ENCODE data around the gene BZW2. TPM values are rescaled to one million over a fixed set of nuclear protein-coding genes. Genes with fewer than 3 reads are reported as not detected.
"Not testable (repeated sequence)": the region's sequence is repeated elsewhere in the genome, so short reads cannot be mapped to it uniquely, and the experiment has no call there.

Gene BZW2
- polyA plus RNA-seq, 4 donors: 52.5 to 86.0 (median 73.3) TPM

DNA sequence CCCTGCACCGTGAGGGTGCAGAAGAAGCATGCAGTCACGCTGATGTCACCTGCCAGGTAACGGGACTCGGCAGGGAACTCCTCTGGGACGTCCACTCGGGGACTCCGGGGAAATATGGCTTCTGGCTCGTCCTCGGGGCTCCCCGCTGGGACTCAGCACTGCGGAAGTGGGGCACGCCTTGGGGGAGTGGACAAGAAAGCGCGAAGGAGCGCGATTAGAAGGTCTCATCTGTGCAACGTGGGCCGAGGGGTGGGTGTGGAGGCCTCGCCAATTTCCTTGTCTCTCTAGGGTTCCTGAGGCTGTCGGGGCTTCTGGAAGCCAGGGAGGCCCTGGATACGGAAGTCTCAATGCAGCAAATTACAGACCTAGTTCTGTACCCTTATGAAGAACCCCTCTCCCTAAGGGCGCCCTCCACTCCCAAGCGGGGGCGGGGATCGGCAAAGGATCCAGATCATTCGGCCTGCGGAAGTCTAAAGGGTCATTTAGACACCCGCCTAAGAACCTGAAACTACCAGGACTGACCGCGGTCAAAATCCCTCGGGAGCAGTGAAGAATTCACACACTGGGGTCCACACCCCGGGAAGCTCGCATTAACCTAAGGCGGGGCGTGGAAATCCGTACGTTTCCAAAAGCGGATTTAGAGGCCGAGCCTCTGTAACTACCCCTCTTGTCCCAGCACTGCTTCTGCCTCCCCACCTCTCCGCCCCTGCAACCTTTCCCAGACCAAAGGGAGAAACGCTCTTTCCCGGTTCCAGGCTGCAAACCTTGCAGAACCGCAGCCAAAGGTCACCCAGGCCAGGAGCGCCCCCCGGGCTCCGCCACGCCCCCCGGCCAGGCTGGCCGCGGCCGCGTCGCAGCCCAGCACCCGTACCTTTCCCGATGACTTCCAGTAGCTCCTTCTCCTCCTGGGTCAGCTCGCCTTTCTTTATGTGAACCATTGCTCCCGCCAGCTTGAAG, 1.1 kb upstream of the BZW2 start:
- no peak for DNase-seq (ENCODE audit: low read depth in 4 of 4, low spot score in 3 of 4)

DNA sequence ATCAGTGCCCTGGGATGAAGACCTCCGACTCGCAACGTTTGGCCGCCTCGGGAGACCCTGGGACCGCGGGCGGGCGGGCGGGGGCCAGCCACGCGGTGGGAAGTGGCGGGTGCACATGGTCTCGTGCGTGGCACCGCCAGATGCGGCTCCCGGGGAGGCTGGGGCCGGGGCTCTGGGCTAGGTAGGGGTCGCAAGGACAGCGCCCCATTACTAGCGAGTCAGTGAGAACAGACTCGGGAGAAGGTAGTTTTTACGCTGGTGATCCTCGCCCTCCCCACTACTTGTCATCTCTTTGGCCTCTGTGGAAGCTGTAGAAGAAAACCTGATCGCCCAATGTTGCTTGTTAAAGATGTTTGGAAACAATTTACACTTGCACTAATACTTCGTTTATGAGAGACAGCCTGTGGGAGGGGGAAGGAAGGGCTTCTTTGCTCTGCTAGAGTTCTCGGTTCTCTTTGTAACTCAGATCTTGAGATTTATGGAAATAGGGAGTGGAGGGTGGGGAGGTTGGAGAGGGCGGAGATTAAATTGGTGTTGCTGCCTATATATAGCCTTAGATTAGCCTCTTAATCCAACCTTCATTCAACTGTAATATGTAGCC, 591 bp downstream of the BZW2 start:
- DNase-seq (ENCODE audit: low read depth in 4 of 4, low spot score in 3 of 4): no peak

DNA sequence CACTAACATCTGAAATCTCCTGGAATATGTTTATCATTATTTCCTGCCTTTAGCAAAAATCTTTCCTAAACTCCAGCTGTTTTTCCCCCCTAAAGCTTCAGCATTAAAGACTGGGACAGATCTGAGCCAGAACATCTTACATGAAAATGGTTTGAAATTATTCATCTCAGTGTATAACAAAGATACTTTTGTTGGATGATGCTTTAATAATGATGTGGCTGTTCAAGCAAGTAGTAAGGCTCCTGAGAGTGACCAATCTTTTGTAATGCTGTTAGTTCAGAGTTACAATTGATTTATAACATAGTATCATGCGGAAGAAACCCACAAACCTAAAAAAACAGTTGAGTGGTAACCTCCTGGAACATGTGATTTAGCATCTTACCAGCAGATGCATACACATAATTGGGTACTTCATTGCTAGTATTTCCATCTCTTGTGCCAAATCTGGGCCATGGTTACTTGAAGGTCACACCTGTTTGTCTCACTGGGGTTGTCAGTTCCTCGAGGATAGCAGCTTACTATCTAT, 1.5 kb downstream of the BZW2 start:
- no peak for DNase-seq (ENCODE audit: low read depth in 4 of 4, low spot score in 3 of 4)

DNA sequence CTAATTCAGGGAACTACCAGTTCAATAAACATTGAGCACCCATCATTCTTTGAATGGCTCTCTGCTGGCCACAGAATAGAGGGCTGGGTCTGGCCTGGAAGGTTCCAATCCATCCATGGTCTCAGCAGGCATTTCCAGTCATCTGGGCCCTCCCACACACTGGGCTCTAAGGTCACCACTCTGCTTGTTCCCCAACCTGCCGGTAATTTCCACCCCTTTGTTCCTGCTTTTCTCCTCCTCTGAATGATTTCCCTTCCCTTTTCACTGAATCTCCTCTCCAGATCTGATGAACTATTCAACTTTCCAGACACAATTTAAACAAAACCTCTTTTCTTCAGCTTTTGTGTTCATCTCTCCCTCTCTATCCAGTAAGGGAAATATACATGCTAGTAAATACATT, 2.6 kb downstream of the BZW2 start:
- DNase-seq (ENCODE audit: low read depth in 4 of 4, low spot score in 3 of 4): no peak

DNA sequence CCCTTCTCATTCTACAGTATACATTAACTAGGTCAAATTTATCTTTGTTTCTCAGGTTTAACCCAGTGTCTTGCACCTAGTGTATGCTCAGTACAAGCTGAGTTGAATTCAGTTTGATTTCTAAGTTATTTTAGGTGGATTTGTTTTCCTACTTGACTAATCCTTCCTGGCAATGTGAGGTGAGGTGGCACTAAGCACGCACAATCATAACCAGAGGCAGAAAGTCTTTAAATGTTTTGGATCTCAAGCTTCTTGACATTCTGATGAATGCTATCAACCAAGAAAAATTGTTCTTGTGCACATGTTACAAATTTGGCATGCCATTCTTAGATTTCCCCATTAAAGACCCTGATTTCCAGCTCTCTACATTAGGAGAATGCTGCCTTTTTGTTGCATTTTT, 3.2 kb downstream of the BZW2 start:
- DNase-seq (ENCODE audit: low read depth in 4 of 4, low spot score in 3 of 4): no peak

DNA sequence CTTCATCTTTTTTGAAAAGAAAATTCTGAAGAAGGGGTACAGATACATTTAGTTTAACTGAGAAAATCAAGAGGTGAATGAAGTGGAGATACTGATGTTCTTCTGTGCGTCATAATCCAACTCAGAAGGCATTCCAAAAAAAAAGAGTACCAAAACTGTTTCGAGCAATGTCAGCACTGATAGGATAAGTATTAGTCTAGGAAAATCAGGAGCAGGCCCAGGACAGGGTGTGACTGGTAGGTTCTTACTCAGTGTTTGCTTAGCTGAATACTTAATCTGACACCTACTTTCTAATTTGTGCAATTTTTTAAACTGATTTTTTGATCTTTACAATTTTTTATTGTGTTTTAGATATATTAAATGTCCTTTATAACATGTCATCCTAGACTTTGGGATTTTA, 4.3 kb downstream of the BZW2 start:
- DNase-seq (ENCODE audit: low read depth in 4 of 4, low spot score in 3 of 4): no peak

DNA sequence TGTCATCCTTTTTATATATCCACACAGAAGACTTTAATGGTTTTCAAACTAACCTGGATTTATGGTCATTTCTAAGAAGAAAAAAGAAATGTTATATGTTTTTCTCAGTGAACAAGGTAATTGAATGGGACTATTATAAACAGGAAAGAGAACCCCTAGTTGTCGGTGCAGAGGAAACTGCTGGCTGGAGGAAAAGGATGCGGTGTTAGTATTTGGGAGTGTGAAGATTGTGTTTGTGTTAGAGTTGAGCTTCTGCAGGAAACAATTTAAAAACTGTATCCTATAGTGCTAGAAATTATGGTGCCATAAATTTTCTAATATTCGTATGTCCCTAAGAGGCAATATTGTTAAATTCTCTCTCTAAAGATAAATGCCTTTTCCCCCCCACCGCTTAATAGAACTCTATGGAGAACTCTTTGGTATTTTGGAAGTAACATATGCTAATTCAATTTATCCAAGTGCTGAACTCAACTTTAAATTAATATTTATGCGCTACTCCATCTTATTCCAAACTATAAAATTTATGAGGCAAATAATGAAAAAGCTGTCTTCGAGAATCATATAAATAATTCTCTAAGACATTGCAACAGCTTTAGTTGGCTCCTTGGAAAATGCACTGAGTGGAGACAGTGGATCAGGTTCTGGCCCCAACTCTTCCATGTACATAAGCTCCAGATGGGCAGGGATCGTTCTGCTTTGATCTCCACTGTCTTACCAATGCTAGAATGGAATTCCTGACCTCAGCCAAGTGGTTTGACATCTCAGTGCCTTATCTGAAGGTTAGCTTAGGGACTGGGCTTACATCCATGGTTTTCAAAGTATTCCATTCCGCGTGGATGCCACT, 5.6 kb downstream of the BZW2 start:
- no peak for DNase-seq (ENCODE audit: low read depth in 4 of 4, low spot score in 3 of 4)

DNA sequence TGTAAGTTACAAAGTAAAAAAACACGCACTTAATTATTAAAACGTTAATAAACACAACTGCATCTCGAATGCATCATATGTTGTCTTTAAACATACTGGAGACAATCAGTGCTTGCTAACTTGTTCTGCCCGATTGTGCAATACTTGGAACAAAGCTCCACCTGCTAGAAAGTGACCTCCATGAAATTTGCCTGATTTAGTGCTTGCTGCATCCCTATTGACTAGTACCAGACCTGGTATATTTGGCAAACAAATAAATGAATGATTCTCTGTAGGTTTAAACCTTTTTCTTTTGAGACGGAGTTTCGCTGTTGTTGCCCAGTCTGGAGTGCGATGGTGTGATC, 6.2 kb downstream of the BZW2 start:
- DNase-seq (ENCODE audit: low read depth in 4 of 4, low spot score in 3 of 4): no peak

DNA sequence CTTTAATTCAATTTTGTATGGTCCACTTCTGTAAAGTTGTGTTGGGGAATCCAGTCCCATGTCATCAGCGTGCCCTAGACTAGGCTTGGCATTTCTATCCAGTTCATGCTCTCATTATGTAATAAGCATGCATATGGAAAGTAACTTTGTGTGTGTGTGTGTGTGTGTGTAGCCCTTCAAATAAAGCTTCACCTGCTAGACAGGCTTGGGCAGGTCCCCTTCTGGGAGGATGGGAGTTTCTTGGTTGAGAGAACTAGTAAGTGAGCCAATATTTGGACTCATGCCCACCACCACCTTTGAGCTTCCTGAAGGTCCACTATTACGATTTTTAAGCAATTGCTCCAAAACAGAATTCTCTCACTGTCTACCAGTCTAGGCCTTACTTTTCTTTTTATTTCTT, 6.9 kb downstream of the BZW2 start:
- DNase-seq (ENCODE audit: low read depth in 4 of 4, low spot score in 3 of 4): no peak

DNA sequence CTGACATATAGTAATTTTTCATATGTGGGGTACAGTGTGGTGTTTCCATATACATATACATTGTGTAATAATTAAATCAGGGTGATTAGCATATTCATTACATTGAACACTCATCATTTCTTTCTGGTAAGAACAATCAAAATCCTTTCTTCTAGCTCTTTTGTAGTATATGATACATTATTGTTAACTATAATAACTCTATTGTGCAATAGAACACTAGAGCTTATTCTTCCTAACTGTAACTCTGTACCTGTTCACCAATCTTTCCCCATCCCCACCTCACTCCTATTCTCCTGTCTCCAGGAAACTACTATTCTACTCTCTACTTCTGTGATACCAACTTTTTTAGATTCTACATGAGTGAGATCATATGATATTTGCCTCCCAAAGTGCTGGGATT, 9.4 kb downstream of the BZW2 start:
- DNase-seq (ENCODE audit: low read depth in 4 of 4, low spot score in 3 of 4): no peak

DNA sequence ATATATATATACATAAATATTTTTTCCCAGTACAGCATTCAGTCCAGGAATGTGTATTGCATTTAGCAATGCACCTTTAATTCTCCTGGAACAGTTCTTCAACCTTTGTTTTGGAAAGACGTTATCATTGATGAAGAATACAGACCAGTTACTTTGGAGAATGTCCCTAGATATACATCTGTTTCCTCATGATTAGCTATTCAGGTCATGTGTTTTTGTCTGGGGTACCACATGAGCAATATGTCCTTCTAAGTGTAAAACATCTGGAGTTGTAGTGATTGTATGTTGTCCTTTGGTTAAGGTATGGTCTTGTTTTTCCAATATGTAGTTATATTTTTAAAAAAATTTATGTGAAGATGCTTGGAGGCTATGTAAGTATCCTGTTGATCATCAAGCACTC, 10.2 kb downstream of the BZW2 start:
- DNase-seq (ENCODE audit: low read depth in 4 of 4, low spot score in 3 of 4): no peak

DNA sequence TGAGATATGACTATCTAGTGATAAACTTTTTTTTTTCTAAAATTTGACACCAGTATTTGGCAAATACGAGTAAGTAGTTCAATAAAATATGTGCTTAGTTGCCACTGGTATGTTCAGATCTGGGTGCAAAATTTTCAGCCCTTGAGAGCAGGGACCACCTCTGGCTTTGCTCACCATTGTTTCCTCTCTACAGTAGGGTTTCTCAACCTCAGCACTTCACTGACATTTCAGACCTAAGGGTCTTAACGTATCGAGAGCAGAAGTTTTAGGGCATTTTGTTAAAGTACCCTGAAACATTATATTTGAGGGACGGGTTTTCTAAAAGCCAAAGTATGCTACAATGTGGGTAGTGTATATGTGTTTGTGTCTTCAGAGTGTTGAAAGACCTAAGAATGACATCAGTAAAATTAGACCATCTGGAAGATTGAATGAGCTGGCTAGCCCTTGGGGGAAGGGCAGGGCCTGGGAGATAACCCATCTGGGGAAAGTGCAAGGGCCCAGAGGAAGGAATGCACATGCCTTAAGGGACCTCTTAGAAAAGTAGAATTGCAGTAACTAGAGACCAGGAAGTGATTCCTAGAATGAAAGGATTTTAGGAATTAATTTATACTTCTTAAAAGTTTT, 11.8 kb downstream of the BZW2 start:
- no peak for DNase-seq (ENCODE audit: low read depth in 4 of 4, low spot score in 3 of 4)

DNA sequence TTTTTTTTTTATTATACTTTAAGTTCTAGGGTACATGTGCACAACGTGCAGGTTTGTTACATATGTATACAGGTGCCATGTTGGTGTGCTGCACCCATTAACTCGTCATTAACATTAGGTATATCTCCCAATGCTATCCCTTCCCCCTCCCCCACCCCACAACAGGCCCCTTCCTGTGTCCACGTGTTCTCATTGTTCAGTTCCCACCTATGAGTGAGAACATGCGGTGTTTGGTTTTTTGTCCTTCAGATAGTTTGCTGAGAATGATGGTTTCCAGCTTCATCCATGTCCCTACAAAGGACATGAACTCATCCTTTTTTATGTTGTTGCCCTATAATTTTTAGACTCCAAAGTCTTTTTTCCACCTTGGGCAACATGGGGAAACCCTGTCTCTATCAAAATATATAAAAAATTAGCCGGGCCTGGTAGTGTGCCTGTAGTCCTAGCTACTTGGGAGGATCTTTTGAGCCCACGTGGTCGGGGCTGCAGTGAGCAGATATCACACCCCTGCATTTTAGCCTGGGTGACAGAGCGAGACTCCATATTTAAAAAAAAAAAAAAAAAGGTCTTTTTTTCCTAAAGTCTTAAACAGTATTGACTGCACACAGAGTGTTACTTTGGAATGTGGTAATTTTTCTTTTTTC, 14.0 kb downstream of the BZW2 start:
- not testable (repeated sequence) for DNase-seq (ENCODE audit: low read depth in 4 of 4, low spot score in 3 of 4)

DNA sequence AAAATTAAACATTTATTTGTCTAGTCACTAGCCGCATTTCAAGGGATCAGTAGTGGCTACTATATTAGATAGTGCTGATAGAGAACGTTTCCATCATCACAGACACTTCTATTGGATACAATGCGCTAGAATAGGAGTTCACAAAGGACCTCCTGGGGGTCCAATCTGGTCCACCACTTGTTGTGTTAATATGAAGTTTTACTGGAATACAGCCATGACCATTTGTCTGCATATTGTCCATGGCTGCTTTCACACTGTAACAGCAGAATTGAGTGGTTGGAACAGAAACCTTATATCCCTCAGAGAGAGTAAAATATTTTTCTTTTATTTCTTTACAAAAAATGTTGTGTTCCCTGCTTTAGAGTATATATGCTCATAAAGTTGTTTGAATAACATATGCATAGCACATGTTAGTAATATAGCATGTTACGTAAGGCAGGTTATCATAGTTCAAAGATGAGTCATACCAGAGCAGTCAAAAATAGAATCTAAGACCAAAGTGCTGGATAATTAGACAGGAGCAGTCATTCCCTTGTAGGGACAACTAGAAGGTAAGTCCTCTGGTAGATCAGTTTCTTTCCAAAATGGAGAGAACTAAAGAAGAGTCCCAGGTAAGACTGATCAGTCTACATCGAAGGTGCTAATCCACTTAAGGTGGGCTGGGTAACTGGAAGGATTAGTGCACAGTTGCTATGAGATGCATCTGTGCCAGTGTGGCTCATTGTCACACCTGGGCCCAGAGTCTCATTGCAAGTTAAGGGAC, 14.9 kb downstream of the BZW2 start:
- DNase-seq (ENCODE audit: low read depth in 4 of 4, low spot score in 3 of 4): no peak

DNA sequence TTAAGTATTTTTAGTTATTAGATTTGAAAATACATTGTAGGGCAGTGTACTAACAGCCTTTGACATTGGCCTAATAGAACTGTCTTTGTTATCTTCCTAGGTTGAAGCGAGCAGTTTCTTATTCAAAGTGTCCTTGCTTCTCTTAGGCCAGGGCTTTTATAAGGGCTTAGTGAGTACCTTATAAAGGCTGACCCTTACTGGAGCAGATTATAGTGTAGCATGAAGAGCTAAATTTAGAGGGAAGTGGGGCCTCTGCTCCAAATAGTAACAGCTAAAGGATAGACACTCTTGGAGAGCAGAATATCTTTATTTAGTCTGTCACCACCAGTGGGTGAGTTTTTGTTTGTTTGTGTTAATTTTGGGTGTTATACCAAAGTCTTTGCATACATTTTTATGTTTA, 15.9 kb downstream of the BZW2 start:
- DNase-seq (ENCODE audit: low read depth in 4 of 4, low spot score in 3 of 4): no peak

DNA sequence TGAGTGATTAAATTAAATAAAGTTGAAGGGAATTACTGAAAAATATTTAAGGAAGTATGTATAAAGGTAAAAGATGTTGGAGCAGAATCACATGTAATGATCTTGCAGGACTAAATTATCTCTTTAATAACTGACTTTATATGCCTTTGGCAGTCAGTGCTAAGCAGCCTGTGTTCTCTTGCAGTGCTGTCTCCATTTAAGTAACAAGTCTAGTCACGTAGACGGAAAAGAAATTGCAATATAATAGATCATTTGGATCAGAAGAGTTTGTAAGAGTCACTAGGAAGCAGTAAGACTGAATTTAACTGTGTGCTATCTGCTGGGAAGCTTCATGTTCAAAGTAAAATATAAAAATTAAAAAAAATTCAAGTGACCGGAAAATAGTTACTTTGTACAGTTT, 21.4 kb downstream of the BZW2 start:
- no peak for DNase-seq (ENCODE audit: low read depth in 4 of 4, low spot score in 3 of 4)

DNA sequence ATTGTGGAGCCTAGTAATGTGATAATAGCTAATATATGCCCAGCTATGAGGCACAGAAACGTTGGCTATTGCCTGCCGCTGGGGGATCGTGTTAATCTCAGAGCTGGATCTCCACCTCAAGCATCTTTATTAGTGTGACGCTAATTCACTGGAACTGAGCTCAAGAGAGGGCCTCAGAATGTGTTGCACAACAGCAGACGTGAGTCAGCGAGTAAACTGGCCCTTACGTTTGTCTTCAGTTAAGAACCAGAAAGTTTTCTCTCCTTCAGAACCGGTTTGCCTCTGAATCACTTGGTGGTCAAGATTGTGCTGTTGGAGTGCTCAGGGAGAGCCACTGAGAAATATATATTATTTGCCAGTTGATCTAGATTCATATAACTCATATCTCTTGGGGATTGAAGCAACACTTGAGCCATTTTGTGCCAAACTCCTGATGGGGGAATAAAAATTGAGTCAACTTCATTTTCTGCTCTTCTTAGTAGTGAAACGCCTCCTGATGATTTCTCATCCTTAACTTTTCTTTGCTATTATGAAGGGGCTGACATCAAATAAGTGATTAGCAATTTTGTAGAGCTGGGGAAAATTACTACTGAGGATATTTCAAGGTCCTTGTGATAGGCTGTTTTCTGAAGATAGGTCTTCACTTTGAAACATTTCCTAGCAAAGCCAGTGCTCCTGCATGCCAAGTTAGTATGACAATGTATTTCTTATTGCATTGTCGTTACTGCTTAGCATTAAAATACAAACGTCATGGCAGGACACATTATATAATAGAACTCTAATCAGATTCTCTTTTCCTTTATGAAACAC, 22.3 kb downstream of the BZW2 start:
- DNase-seq (ENCODE audit: low read depth in 4 of 4, low spot score in 3 of 4): no peak

DNA sequence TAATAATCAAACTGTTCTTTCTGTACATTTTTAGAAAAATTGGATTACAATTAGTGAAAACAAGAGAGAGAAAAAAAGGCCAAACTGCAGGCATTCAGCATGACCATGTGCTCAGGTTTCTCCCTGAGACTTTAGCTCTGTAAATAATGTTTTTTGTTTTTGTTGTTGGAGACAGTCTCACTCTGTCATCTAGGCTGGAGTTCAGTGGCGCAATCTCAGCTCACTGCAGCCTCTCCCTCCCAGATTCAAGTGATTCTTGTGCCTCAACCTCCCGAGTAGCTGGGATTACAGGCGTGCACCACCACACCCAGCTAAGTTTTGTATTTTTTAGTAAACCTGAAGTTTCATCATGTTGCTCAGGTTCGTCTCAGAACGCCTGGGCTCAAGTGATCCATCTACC, 23.0 kb downstream of the BZW2 start:
- no peak for DNase-seq (ENCODE audit: low read depth in 4 of 4, low spot score in 3 of 4)

DNA sequence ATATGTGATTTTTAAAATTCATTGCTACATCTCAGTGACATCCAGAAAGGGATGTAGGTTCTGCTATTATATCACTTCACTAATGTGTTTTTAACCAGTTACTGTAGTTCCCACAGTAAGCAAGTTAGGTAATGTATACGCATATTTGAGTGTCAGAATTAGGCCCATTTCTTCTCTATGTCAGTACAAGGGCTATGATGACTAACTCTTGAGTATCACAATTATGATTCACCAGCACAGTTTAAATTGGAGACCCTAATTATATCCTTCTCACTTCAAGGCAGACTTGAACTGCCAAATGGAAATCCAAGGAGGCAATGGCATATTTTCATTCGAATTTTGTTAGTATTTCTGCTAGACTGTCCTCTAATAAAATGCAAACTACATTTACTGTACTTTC, 23.6 kb downstream of the BZW2 start:
- no peak for DNase-seq (ENCODE audit: low read depth in 4 of 4, low spot score in 3 of 4)
